Stimulated activated CD8-positive, alpha-beta memory T cell treated with anti-CD3 and anti-CD28 coated beads, Interleukin-7, amount 100 ng/mL, for 4 hours (primary cell): ENCODE data around the gene FAM83E.

Source experiments
- DNase-seq, 2 donors: peaks; one replicate each; pipeline ENCODE4 v3.0.0-alpha.2; 2020; ENCODE audit warnings: low read depth in 2 of 2

The FAM83E gene

DNA sequence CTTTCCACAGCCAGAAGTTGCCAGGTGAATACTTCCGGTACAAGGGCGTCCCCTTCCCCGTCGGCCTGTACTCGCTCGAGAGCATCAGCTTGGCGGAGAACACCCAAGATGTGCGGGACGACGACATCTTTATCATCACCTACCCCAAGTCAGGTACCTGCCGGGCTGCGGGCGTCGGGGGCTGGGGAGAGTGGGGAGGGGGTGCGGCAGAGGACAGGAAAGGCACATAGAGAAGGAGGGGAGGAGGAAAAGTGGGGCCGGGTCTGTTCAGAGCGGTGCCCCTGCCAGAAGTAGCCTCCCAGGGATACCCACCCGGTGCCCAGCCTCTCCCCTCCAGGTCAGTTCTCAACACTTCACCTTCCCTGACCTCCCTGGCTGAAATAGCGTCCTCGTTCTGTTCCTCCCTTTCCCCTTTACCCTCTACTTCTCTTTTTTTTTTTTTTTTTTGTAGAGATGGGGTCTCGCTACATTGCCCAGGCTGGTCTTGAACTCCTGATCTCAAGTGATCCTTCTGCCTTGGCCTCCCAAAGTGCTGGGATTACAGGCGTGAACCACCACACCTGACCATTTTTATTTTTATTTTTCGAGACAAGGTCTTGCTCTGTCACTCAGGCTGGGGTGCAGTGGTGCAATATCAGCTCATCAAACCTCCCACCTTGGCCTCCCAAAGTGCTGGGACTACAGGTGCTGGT lies 38.8 kb downstream of the FAM83E start:
- no peak for DNase-seq

DNA sequence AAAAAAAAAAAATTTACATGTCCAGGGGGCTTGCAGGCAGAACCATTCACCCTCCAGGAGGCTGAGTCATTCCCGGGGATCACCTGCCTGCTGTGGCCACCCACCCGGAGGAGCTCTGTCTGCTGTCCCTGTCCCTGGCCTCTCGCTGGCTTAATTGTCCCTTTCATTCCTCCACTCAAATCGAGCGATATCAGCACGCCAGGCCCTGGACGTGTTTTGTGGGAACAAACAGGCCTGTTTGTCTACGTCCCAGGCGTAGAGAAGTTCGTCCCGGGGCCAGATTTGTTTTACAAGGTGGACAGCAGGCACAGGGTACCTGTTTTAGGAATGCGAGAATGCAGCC lies 41.7 kb downstream of the FAM83E start:
- DNase-seq, result no peak

DNA sequence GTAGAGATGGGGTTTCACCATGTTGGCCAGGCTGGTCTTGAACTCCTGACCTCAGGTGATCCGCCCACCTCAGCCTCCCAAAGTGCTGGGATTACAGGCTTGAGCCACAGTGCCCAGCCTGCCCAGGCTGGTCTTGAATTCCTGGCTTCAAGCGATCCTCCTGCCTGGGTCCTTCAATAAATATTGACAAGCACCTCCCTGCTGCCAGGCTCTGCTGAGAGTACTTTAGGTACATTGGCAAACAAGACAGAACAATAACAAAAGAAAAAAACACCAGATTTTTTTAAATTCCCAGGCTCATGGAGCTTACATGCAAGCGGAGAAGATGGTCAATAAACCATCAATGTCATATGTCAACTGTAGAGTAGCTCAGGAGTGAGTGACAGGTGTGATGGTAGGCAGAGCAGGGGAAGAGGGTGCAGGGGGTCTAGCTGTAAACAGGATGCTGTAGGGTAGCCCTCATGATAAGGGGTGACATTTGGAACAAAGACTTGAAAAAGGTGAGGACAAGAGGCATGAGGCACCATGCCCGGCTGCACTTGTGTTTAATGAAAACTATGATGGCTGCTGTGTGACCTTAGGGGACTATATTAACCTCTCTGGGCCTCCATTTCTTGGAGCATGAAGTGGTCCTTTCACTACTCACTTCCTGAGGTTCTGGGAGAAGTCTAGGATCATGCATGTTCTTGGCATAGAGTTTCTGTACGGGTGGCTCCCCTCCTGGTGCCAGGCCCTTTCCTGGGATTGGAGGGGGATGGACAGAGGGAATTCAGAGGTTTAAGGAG lies 43.3 kb downstream of the FAM83E start:
- DNase-seq, result no peak

DNA sequence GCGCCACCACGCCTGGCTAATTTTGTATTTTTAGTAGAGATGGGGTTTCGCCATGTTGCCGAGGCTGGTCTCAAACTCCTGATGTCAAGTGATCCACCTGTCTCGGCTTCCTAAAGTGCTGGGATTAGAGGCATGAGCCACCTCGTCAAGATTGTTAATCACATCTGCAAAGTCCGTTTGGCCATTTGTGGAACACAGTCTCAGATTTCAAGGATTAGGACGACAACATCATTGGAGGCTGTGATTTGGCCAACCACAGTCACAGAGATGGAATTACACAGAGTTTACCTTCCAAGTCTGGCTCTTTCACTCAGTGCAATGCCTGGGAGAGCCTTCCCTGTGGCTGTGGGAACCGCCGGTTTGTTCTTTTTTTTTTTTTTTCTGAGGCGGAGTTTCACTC lies 45.1 kb downstream of the FAM83E start:
- DNase-seq, result no peak

DNA sequence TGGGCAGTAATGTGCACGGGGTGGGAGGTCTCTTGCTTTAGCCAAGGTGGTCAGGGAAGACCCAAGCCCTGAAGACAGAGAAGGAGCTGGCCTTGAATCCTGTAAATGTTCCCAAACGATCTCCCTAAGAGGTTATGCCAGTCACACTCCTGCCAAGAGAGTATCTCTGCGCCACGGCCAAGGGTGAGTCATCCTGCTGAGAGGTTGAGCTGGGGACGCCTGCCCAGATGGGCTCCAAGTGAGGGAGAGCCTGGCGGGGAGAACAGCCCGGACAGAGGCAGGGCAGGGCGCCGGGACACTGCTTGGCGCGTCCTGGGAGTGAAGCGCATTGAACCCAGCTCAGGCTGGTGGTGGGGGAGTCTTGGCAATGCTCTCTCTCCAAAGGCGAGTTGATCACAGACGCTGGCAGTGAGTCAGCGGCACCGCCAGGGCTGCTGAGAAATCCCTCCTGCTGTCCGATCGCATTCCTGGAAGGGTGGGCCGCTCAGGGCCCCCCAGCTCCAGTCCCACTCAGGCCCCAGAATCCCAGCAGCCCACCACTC lies 46.5 kb downstream of the FAM83E start:
- DNase-seq, result no peak

DNA sequence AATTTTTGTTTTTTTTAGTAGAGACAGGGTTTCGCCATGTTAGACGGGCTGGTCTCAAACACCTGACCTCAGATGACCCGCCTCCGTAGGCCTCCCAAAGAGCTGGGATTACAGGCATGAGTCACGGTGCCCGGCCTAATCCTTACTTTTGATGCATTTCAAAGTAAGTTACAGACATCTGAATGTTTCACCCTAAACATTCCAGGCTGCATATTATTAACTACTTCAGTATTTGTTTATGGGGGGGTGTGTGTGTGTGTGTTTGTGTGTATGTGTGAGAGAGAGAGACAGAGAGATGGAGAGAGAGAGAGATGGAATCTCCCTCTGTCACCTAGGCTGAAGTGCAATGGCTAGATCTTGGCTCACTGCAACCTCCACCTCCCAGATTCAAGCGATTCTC lies 49.8 kb downstream of the FAM83E start:
- no peak for DNase-seq
